ENCODE measurements around the gene ASB10. TPM values are rescaled to one million over a fixed set of nuclear protein-coding genes. Genes with fewer than 3 reads are reported as not detected.
A peak's percentile ranks its signal among the peaks of the same experiment; 100 is the strongest.

ASB10 gene
- total and polyA plus RNA-seq, 4 donors = not detected

DNA sequence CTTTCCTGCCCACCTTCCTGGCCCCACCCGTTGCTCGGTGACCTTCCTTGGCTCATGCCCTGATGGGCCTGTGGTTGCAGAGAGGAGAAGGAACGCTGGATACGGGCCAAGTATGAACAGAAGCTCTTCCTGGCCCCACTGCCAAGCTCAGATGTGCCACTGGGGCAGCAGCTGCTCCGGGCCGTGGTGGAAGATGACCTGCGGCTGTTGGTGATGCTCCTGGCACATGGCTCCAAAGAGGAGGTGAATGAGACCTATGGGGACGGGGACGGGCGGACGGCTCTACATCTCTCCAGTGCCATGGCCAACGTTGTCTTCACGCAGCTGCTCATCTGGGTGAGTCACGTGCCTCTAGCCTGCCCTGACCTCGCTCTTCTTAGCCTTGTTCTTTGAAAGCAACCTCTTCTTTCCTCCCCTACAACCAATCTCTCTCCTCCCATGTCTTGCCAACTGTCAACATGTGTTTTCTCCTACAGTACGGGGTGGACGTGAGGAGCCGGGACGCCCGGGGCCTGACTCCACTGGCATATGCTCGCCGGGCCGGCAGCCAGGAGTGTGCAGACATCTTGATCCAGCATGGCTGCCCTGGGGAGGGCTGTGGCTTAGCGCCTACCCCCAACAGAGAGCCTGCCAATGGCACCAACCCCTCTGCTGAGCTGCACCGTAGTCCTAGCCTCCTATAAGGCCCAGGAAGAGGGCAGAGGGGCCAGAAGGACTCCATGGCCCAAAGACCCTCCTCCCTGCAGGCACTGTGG lies 43.6 kb downstream of the ASB10 start:
- Histone ChIP-seq H3K36me3 (ENCODE audit: control insufficient read depth in 4 of 4, insufficient read depth in 4 of 4, low read length in 4 of 4) (peaks cover 5 to 48% (median 25%) of the 10 kb centered on the region in 4 donors), H3K27ac (ENCODE audit: low read depth in 1 of 2, low read length in 1 of 2) (no peak overlapping the region), H3K4me1 (ENCODE audit: control insufficient read depth in 5 of 5, insufficient read depth in 5 of 5, low read length in 5 of 5) (peaks cover 0 to 7% (median 0%) of the 10 kb centered on the region in 5 donors), H3K27me3 (ENCODE audit: control insufficient read depth in 3 of 3, insufficient read depth in 3 of 3, low read length in 2 of 3) (no peaks in the 10 kb centered on the region), H3K9me3 (ENCODE audit: control insufficient read depth in 4 of 4, insufficient read depth in 3 of 4, low read length in 3 of 4) (no peaks in the 10 kb centered on the region), H3K4me3 (no peak overlapping the region), H3K9ac (ENCODE audit: insufficient read depth in 1 of 2, low read length in 2 of 2) (no peak overlapping the region)
- no peak for DNase-seq
- TF ChIP-seq, protein P1, sequence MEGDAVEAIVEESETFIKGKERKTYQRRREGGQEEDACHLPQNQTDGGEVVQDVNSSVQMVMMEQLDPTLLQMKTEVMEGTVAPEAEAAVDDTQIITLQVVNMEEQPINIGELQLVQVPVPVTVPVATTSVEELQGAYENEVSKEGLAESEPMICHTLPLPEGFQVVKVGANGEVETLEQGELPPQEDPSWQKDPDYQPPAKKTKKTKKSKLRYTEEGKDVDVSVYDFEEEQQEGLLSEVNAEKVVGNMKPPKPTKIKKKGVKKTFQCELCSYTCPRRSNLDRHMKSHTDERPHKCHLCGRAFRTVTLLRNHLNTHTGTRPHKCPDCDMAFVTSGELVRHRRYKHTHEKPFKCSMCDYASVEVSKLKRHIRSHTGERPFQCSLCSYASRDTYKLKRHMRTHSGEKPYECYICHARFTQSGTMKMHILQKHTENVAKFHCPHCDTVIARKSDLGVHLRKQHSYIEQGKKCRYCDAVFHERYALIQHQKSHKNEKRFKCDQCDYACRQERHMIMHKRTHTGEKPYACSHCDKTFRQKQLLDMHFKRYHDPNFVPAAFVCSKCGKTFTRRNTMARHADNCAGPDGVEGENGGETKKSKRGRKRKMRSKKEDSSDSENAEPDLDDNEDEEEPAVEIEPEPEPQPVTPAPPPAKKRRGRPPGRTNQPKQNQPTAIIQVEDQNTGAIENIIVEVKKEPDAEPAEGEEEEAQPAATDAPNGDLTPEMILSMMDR (IDR thresholded peaks at IDR 0.05; ENCODE audit: control extremely low read depth, extremely low read depth) = no peak
- ATAC-seq (ENCODE audit: insufficient read depth, low FRiP score) = no peak
- 83 to 85% methylated on average over 25 of the region's 25 CpGs for WGBS, 2 donors

DNA sequence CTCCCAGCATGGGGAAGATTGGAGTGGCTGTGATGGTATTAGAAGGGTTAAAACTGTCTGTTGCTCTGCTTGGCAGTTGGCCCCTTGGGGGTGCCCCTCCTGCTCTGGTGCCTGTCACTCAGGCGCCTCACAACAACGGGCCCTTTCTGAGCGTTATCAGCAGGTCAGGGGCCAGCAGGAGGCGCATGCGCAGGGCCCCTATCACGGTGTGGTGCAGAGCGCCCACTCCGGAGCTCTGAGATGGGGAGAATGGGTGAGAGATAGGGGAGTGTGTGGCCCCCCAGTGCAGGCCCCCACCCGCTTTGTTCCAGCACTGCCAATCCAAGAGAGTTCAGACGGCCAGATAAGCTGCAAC lies 44.4 kb downstream of the ASB10 start:
- Histone ChIP-seq H3K36me3 (ENCODE audit: control insufficient read depth in 4 of 4, insufficient read depth in 4 of 4, low read length in 4 of 4) (peaks cover 5 to 56% (median 25%) of the 10 kb centered on the region in 4 donors), H3K9ac (ENCODE audit: insufficient read depth in 1 of 2, low read length in 2 of 2) (no peak overlapping the region), H3K27me3 (ENCODE audit: control insufficient read depth in 3 of 3, insufficient read depth in 3 of 3, low read length in 2 of 3) (no peaks in the 10 kb centered on the region), H3K9me3 (ENCODE audit: control insufficient read depth in 4 of 4, insufficient read depth in 3 of 4, low read length in 3 of 4) (no peaks in the 10 kb centered on the region), H3K4me1 (ENCODE audit: control insufficient read depth in 5 of 5, insufficient read depth in 5 of 5, low read length in 5 of 5) (peaks cover 0 to 7% (median 0%) of the 10 kb centered on the region in 5 donors), H3K27ac (ENCODE audit: low read depth in 1 of 2, low read length in 1 of 2) (no peak overlapping the region), H3K4me3 (no peak overlapping the region)
- 81 to 89% methylated on average over 10 of the region's 10 CpGs for WGBS, 2 donors
- peak in 2 of 3 donors; percentile 49 to 59 for DNase-seq
- no peak for ATAC-seq (ENCODE audit: insufficient read depth, low FRiP score)
- TF ChIP-seq, protein P1 (IDR thresholded peaks at IDR 0.05; ENCODE audit: control extremely low read depth, extremely low read depth) = no peak

DNA sequence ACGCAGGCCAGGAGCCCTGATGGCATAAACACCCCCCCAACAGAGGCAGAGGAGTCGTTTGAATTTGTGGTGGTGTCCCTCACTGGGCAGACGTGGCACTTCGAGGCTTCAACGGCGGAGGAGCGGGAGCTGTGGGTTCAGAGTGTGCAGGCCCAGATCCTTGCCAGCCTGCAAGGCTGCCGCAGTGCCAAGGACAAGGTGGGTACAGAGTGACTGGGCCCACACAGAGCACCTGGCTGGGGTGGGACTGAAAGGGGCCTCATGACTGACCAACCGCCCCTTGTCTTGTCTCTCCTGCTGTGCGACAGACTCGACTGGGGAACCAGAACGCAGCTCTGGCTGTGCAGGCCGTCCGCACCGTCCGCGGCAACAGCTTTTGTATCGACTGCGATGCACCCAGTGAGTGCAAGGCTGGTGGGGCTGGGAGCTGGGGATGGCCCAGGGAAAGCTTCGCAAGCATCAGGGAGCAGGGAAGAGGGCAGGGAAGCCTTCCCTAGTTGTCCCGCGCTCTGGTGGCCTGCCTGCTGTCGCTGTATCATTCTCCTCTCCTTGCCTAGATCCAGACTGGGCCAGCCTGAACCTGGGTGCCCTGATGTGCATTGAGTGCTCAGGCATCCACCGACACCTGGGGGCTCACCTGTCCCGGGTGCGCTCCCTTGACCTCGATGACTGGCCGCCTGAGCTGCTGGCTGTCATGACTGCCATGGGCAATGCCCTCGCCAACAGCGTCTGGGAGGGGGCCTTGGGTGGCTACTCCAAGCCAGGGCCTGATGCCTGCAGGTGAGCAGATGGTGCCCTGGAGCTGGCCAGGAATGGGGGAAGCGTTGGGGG lies 45.0 kb downstream of the ASB10 start:
- Histone ChIP-seq H3K4me3 (no peak overlapping the region), H3K9ac (ENCODE audit: insufficient read depth in 1 of 2, low read length in 2 of 2) (no peak overlapping the region), H3K36me3 (ENCODE audit: control insufficient read depth in 4 of 4, insufficient read depth in 4 of 4, low read length in 4 of 4) (peaks cover 5 to 60% (median 25%) of the 10 kb centered on the region in 4 donors), H3K27ac (ENCODE audit: low read depth in 1 of 2, low read length in 1 of 2) (no peak overlapping the region), H3K4me1 (ENCODE audit: control insufficient read depth in 5 of 5, insufficient read depth in 5 of 5, low read length in 5 of 5) (peaks cover 0 to 7% (median 0%) of the 10 kb centered on the region in 5 donors), H3K27me3 (ENCODE audit: control insufficient read depth in 3 of 3, insufficient read depth in 3 of 3, low read length in 2 of 3) (no peaks in the 10 kb centered on the region), H3K9me3 (ENCODE audit: control insufficient read depth in 4 of 4, insufficient read depth in 3 of 4, low read length in 3 of 4) (no peaks in the 10 kb centered on the region)
- WGBS, 2 donors = 91 to 93% methylated on average over 29 to 31 of the region's 31 CpGs
- peak in 1 of 3 donors; percentile 13 for DNase-seq
- TF ChIP-seq, protein P1 (IDR thresholded peaks at IDR 0.05; ENCODE audit: control extremely low read depth, extremely low read depth) = no peak
- ATAC-seq (ENCODE audit: insufficient read depth, low FRiP score) = no peak
